NCI-H82 treated with DMSO at 0.1 percent for 48 hours (cell line): ENCODE measurements around the gene NR1I2.

Experiments used
- DNase-seq: peaks from one replicate; lab custom pipeline; 2025; ENCODE audit not compliant: unreplicated experiment; lab: John Stamatoyannopoulos, UW

NR1I2 gene

DNA sequence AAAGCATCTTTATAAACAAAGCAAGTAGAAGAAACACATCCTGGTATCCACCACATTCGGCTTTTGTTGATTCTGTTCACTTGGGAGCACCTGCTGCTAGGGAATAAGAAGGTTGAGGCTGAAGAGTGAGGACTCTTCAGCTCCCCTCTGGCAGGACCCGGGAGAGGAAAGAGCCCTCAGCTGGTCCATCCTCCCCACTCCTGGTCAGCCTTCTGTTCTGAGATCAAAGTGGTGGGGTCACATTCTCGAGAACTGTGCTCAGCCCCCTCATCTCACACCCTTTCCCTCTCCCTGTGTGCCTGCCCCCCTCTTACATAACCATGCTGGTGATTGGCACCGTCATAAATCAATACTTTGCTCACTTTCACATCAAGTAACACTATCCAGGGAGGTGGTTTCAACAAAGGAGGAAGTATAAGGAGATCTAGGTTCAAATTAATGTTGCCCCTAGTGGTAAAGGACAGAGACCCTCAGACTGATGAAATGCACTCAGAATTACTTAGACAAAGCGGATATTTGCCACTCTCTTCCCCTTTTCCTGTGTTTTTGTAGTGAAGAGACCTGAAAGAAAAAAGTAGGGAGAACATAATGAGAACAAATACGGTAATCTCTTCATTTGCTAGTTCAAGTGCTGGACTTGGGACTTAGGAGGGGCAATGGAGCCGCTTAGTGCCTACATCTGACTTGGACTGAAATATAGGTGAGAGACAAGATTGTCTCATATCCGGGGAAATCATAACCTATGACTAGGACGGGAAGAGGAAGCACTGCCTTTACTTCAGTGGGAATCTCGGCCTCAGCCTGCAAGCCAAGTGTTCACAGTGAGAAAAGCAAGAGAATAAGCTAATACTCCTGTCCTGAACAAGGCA, at the start of gene NR1I2:
Gene NR1I2 (plus strand): TSS at position 772 of the 869 bp plus-strand sequence.
- DNase-seq, result no peak

DNA sequence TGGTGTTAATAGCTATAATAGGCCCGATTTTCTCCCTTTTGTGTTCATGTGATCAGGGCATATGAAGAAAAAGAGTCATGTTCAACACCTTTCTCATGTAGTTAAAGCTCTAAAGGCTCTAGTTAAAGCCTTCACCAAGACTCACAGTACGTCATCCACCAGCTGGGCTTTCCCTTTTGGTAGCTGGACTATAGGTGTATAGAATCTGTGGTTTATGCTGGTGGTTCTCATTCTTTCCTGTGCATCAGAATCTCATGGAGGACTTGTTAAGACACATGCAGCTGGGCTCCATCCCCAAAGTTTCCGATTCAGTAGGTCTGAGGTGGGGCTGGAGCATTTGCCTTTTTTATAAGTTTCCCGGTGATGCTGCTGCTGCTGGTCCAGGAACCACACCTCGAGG, 48.1 kb upstream of the NR1I2 start:
- no peak for DNase-seq

DNA sequence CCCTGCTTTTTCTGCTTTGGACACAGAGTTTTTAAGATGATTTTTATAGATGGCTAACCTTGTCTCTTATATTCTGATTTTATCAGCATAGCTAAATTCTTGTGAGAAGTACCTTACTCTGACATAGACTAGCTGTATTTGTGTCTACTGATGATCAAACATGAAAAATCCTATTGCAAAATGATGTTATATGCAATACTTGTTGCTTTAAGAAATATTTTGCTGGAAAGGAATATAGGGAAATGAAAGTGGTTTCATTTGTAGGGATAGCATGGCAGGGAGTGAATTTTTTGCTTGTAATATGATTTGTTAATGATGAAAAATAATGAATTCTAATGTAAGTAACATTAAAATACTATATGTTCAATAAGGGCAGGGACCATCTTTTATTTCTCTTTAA, 43.2 kb upstream of the NR1I2 start:
- DNase-seq, result no peak

DNA sequence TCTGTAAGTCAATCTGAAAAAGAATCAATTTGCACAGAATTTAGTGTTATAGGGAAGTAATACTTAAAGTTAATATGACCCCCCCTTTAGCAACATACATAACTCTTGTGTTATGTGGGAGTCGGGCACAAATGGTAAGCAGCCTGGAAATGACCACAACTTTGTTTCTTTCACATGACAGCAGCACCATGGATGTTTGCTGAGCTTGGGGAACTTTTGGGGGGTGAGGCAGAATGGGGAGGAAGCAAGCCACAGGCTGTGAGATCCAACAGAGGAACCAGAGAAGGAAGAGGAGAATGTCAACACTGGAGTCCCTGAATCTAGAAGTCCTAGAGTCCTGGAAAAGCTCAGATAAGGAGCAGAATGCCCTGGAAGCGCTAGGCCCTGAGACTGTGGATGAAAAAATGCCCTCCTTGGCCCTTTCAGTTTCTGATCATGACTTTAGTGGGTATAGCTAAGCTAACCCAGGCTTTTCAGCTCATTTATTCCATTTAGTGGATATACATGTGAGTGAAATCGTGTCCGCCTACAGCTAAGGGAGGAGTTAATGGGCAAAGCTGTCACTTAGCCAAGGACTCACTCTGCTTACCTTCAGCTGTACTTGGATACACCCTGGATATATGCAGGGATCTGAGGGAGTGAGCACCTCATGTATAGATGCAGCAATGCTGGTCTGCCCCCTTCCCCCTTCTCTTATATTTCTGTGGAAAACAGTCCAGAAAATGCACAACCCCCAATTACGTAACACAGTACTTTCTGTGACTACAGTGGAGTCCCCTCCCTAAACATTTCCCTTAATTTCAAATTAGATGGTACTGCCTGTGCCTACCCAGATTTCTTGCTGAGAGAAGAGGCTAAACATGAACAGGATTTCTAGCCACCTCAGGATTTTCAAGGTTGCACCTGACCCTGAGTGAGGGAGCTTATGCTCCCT, 40.0 kb upstream of the NR1I2 start:
- no peak for DNase-seq

DNA sequence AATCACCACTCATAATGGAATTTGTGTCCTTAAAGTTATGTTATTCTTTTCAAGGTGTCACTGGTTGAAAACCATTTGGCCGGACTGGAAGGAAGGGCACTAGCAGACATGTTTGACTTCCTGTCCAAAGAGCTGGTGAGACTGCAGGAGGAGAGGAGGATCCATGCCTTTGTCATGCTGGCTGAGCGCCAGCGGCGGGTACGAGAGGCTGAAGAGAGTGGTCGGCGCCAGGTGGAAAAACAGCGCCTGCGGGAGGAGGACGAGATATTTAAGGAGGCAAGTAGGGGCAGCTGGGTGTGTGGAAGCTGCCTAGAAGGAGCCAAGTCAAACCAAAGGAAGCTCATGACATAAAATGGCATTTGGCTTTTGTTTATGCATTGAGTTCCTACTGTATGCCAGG, 38.0 kb upstream of the NR1I2 start:
- no peak for DNase-seq

DNA sequence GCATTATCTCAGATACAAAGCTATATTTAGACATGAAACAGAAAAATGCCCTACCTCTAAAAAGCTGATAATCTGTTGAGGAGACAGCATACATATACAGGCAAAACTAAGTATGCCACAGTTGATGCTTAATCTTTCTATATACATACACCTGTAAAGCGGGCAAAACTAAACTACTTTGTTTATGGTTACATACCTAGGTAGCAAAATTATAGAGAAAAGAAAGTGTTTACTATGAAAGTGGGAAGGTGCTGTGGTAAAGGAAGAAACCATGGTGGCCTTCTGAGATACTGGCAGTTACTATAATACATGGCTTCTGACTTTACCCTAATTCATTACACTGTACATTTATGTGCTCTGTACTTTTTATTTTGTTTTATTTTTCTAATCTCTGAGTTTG, 36.0 kb upstream of the NR1I2 start:
- no peak for DNase-seq

DNA sequence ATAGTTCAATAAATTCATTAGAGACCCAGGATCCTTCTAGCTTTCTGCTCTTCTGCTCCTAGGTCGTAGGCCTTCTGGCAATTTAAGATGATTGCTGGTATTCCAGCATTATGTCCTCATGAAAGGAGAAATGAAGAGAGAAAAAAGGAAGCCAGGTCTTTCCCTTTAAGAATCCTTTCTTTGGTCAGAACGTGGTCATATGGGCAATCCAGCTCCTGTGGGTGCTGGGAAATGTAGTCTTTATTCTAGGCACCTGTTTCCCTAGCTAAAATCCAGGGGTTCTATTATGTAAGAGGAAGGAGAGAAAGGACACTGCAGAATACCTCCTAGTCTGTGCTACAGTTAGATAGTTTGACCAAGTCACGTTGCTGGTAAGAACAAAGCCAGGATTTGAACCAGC, 35.5 kb upstream of the NR1I2 start:
- no peak for DNase-seq

DNA sequence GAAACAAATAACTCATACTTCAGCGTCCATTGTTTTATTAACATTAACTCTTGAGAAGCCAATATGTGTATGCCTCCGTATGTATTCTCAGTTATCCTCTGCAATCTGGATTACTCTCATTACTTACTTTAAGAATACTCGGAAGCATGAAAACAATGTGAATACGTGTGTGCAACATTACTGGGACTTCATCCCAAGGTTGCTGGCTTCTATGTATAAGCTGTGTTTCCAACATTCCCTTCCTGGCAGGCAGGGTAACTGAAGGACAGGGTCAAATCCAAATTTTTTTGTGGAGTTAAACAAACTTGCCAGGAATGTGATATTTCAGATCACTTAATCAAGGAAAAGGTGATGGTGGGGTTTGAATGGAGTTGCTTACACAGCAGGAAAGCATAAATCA, 34.5 kb upstream of the NR1I2 start:
- DNase-seq, result no peak

DNA sequence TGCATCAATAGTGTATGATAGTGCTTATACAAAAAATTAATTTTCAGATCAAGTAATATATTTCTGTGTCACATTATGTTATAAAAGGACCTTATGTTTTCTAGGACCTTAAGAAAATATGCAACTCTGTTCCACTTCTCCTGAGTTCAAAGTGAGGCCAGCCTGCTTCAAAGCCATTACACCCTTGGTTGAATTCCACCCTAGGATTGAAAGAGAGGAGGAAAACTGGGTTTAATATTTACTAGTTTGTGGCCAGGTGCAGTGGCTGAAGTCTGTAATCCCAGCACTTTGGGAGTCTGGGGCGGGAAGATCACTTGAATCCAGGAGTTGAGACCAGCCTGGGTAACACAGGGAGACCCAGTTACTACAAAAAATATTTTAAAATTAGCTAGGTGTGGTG, 32.9 kb upstream of the NR1I2 start:
- DNase-seq, result no peak

DNA sequence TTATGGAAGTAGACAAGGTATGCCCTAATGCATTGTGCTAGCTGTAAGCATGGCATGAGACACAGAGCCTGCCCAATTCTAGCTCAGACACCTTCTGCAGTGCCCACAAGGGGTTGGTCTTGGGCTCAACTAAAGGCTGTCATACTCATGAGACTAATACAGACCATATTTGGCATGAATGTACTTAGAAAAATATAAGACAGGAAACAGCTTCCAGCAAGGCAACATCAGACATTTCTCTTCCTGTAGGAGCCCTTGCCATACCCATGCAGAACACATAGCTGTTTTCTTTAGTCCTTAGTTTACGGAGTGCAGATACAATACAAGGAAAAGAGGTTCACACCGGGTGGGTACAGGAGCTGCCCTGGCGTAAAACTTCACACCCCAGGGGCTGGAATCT, 30.5 kb upstream of the NR1I2 start:
- DNase-seq, result no peak

DNA sequence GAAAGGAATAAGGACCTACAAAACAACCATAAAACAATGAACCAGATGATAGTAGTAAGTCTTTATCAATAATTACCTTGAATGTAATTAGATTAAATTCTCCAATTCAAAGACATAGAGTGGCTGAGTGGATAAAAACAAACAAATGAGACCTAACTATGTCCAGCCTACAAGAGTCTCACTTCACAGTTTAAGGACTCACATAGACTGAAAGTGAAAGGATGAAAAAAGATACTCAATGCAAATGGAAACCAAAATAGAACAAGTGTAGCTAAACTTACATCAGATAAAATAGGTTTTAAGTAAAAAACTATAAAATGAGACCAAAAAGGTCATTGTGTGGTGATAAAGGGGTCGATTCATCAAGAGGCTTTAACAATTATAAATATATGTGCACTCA, 21.9 kb upstream of the NR1I2 start:
- DNase-seq, result no peak

DNA sequence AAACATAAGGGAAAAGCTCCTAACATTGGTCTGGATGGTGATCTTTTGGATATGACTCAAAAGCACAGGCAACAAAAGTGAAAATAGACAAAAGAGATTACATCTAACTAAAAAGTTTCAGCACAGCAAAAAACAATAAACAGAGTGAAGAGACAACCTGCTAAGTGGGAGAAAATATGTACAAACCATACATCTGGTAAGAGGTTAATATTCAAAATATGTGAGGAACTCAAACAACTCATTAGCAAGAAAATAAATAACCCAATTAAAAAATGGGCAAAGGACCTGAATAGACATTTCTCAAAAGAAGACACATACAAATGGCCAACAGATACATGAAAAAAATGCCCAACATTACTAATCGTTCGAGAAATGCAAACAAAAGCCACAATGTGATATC, 19.0 kb upstream of the NR1I2 start:
- DNase-seq, result no peak

DNA sequence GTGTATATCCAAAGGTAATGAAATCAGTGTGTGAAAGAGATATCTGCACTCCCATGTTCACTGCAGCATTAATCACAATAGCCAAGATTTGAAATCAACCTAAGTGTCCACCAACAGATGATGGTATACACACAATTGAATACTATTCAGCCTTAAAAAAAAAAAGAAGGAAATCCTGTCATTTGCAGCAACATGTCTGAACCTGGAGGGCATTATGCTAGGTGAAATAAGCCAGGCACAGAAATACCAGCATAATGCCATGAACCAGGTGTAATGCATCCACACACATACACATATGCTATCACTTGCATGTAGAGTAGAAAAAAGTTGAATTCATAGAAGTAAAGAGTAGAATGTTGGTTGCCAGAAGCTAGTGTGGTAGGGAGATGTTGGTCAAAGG, 18.4 kb upstream of the NR1I2 start:
- DNase-seq, result no peak

DNA sequence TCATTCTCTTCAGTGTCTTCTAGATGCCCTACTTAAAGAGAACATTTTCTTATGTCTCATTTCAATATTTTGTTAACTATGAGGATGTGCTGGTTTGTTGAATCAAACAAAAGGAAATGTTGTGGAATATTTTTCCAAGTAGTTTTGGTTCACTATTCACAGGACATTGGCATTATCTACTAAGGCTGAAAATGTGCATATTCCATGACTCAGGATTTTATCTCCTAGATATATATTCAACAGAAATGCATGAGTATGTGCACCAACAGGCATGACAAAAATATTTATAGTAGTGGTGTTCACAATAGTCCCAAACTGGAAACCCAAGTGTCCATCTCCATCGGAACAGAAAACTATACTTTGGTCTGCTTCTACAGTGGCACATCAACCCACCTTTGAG, 16.7 kb upstream of the NR1I2 start:
- DNase-seq, result no peak

DNA sequence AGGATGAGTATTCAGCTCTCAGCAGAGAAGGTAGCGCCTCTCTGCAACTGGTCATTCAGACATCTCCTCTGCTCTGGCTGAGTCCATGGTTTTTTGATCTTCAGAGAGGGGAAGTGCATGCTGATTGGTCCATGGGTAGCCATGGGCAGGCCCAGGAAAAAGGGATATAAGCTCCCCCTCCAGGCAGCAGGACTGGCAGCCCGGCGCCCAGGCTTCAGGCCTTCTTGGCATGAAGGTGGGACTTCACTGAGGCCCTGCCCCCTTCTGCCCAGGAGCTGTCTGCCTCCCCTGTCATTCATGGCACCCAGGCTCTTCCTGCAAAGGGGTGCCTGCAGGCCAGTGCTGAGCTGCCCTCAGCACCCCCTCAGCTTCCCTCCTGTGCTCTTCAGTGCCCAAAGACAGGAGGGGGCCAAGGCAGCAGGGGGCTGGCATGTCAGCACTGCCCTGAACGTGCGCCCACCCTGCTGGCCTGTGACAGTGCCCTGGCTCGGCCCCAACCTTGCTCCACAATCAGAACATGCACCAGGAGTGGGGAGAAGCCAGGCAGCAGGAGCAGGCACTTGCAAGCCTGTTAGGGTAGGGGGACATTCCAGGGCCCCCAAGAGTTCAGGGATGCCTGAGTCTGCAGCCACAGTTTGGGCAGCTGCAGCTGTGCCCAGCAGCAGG, 13.8 kb upstream of the NR1I2 start:
- DNase-seq, result no peak

DNA sequence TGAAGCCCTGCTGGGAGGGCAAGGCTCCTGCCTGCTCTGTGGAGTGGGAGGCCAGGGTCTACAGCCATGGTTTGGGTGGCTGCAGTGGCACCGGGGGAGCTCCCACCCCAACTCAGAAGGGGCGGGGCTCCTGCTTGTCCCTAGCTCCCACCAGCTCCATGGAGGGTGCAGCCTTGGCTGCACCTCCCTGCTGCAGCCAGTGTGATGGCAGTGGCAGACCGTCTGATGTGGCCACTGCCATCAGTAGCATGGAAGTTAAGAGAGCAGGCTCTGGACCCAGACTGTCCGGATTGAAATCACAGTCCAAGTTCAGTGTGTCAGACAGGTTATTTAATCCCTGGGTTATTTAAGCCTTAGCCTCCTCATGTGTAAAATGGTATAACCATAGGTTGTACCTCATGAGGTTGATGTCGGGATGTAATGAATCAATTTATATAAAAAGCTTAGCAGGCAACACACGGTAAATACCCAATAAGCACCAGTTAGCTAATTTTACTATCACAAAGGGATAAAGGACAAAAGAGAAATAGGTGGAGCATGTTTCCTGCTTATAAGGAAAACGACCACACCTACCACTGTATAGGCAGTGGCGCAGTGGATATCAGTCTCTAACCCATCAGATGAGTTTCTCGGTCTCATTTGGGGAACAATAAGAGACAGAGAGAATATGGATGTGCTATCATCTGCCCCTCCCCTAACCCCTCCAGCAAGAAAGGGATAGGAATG, 13.1 kb upstream of the NR1I2 start:
- no peak for DNase-seq

DNA sequence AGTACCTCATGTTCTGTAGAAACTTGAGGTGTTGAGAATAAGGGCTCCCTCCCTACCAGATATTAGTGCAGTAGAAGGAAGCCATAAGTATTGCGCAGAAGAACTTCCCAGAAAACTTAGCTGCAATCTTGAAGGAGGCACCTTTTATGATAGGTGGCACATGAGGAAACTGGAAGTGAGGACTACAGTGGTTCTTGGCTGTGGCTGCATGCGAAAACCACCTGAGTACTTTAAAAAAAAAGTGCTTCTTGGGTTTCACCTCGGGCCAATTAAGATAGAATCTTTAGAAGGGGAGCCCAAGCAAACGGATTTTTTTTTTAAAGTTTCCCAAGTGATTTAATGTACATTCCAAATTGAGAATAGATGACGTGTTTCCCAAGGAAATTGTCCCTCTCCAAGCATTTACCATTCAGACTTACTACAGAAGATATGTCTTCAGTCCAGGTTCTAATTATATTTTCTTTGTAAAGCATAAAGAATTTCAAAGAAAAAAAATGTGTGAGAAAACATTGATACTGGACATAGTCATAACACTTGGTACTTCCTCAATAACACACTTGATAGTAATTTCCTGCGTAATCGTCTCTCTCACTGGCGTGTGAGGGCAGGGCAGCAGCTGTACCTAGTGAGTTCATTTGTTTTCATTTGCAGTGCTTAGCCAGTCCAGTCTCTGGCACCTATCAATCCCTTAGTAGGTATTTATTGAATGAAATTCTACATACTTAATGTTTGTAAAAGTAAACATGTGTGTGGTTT, 12.3 kb upstream of the NR1I2 start:
- DNase-seq, result no peak

DNA sequence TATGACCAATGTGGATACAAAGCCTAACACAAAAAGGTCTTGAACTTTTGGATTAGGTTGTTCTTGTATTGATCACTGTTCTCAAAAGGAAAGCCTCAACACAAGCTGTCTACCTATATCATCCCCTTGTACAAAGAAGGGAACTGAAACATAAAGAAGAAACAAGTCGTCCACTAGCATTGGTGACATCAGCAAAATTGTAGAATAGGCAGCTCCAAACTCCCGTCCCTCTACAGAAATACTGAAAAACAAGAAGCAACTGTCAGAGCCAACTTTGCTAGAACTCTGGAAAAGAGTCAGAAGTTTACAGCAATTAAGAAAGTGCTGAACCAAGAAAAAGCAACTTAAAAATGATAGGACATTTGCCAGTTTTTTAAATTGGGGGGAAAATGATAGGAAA, 7.5 kb upstream of the NR1I2 start:
- DNase-seq, result no peak

DNA sequence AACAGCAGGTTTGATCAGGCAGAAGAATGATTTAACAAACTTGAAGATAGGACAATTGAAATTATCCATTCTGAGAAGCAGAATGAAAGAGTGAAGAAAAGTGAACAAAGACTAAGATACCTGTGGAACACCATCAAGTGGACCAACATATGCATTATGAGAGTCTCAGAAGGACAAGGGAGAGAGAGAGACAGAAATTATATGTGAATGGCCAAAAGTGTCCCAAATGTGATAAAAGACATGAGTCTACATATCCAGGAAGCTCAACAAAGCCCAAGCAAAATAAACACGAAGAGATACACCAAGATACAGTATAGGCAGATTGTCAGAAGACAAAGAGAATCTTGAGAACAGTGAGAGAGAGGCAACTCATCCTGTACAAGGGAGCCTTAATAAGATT, 5.6 kb upstream of the NR1I2 start:
- no peak for DNase-seq

DNA sequence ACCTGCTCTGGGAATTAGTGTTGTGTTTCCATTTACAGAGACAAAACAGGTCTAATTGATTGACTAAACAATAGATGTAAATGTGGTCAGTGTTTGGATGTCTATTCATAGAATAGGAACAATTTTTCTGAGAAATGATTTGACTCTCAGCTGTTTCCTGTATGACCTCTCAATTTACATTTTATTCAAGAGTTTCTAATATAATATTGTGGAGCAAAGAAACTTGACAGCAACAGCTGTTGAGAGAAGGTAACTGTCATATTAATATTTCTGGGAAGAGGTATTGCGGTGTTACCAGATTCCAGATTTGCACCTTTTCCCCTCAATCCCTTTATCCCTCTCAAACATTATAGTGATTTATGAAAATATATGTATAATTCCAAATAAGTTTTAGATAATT, 3.7 kb upstream of the NR1I2 start:
- DNase-seq, result no peak
